ENCODE measurements around the gene CERK.

DNA sequence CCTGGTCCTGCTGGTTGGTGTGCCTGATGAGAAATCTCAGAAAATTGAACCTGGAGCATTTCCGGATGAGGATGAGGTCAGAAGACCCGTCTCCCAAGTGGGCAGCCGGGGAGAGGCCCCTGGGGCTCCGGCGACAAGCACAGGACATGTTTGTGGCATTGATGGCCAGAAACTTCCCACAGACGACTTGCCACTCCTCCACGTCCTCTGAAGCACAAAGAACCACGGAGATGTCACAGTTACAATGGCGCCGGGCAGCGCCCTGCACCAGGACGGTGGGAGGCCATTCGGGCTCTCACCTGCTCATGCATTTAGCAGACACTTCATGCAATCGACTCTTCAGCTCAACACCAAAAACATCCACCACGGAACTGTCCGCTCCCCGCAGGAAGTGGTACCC lies 46.5 kb downstream of the CERK start:
- no peak for TF ChIP-seq CHD4 (IDR thresholded peaks at IDR 0.05; ENCODE audit: borderline replicate concordance, low read length)
- no peak for TF ChIP-seq EZH2 (conservative IDR thresholded peaks at IDR 0.05; ENCODE audit: low read depth, low read length)

All from HepG2 (cell line).